ENCODE measurements around the gene CARMIL3. TPM values are rescaled to one million over a fixed set of nuclear protein-coding genes. Genes with fewer than 3 reads are reported as not detected.

CARMIL3 gene
- total RNA-seq, 2 donors from 2014 or later = 0.31 TPM; not detected in 1

GRCh38 chr14:24071144-24071697 lies 19.4 kb downstream of the CARMIL3 start, which contains the start of gene CPNE6:
Gene CPNE6 (plus strand): TSS chr14:24071562. CDS start chr14:24072937, 1,375 bp downstream.
- no peak for DNase-seq
- ATAC-seq = no peak
- Mint-ChIP-seq H3K27ac (no peak within 1 kb of the TSS), H3K36me3 (ENCODE audit: low read depth) (peaks cover 3% of the 10 kb centered on the region), H3K4me1 (peaks cover 2% of the 10 kb centered on the region), H3K27me3 (peaks cover 30% of the 10 kb centered on the region), H3K4me3 (no peak within 1 kb of the TSS)
- no peaks in the 10 kb centered on the region for H3K9me3 ChIP-seq (ENCODE audit: control insufficient read depth, low read length, poor library complexity, severe bottlenecking)

DNA sequence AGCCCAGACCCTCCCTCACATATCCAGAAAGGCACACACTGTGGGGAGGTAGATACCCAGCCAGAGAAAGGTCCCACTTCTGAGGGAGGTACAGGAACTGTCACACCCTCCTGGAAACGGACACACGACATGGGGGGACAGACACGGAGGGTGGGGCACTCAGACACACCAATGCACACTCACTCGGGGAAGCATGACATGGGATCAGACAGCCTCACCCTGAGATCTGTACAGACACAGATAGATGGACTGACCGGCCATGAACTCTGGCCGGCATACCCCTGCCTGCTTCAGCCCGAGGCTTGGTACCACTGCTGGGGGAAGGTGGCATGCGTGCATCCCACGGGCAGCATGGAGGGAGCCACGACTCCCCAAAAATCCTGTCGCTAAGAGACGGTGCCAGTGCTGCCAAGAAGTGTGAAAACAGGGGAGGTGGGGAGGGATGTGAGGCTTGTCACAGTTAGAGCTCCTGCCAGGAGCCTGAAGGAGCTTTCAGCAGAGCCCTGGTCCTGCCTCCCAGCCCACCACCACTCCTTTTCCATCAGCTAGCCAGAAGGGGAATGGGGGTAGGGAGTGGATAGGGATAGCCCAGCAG lies 20.1 kb downstream of the CARMIL3 start:
- no peaks in the 10 kb centered on the region for H3K9me3 ChIP-seq (ENCODE audit: control insufficient read depth, low read length, poor library complexity, severe bottlenecking)
- H3K27me3 Mint-ChIP-seq = peaks cover 30% of the 10 kb centered on the region
- H3K4me1 Mint-ChIP-seq = peaks cover 2% of the 10 kb centered on the region
- no peak for ATAC-seq
- no peak overlapping the region for H3K4me3 Mint-ChIP-seq
- H3K27ac Mint-ChIP-seq = no peak overlapping the region
- peaks cover 3% of the 10 kb centered on the region for H3K36me3 Mint-ChIP-seq (ENCODE audit: low read depth)
- no peak for DNase-seq

DNA sequence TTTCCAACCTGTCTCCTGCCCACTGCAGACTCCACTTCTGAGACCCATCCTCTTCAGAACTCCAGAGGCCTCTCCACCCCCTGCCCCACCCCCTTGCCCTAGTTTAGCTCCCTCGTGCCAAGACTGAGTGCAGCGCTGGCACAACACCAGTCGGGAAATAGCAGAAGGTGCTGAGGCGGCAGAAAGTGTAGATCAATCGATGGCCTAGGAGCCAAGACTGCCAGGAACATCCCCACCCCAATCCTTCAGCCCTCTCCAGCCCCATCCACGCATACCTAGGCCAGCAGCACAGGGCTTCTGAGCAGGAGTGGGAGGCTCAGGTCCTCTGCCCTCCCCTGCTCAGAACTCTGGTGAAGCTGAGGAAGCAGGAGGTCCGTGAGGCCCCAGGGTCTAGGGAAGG lies 20.6 kb downstream of the CARMIL3 start:
- H3K4me3 Mint-ChIP-seq = no peak overlapping the region
- peaks cover 28% of the 10 kb centered on the region for H3K27me3 Mint-ChIP-seq
- DNase-seq (no peak), ATAC-seq (no peak)
- H3K9me3 ChIP-seq (ENCODE audit: control insufficient read depth, low read length, poor library complexity, severe bottlenecking) = no peaks in the 10 kb centered on the region
- peaks cover 2% of the 10 kb centered on the region for H3K4me1 Mint-ChIP-seq
- no peak overlapping the region for H3K27ac Mint-ChIP-seq
- H3K36me3 Mint-ChIP-seq (ENCODE audit: low read depth) = peaks cover 3% of the 10 kb centered on the region

DNA sequence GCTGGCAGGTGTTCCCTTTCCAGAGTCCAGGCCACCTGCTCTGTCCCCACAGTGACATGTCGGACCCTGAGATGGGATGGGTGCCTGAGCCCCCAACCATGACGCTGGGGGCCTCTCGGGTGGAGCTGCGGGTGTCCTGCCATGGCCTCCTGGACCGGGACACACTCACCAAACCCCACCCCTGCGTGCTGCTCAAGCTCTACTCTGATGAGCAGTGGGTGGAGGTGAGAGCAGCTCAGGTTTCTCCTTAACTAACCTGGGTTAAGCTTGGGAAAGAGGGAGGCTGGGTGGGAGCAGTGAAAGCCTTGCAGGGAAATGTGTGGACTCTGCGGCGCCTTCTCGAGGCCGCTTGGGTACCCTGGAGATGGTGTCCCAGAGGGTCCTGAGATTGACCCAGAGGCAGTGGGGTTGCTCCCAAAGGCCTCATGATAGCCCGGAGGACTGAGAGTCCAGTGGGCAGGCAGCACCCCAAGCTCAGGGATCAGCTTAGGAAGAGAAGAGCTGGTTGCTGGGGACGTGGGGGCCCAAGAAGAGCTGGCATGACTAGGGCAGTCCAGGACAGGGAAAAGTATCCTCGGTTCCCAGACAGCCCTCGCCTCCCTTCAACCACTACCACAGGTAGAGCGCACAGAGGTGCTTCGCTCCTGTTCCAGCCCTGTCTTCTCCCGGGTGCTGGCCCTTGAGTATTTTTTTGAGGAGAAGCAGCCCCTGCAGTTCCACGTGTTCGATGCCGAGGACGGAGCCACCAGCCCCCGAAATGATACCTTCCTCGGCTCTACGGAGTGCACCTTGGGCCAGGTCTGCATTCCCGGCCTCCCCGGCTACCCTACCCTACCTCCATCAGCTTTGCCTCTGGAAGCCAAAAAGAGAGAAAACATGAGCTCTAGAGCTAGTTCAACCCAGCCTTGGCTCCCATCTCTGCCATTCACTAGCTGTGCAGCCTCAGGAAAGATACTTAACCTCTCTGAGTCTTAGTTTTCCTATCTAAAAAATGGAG lies 21.4 kb downstream of the CARMIL3 start:
- H3K9me3 ChIP-seq (ENCODE audit: control insufficient read depth, low read length, poor library complexity, severe bottlenecking) = no peaks in the 10 kb centered on the region
- H3K27ac Mint-ChIP-seq = no peak overlapping the region
- peaks cover 2% of the 10 kb centered on the region for H3K4me1 Mint-ChIP-seq
- ATAC-seq (no peak), DNase-seq (no peak)
- peaks cover 3% of the 10 kb centered on the region for H3K36me3 Mint-ChIP-seq (ENCODE audit: low read depth)
- no peak overlapping the region for H3K4me3 Mint-ChIP-seq
- peaks cover 22% of the 10 kb centered on the region for H3K27me3 Mint-ChIP-seq

GRCh38 chr14:24074625-24075484 lies 23.0 kb downstream of the CARMIL3 start:
- DNase-seq (no peak), ATAC-seq (no peak)
- peaks cover 6% of the 10 kb centered on the region for H3K4me1 Mint-ChIP-seq
- no peak overlapping the region for H3K27ac Mint-ChIP-seq
- H3K9me3 ChIP-seq (ENCODE audit: control insufficient read depth, low read length, poor library complexity, severe bottlenecking) = no peaks in the 10 kb centered on the region
- H3K27me3 Mint-ChIP-seq = peaks cover 14% of the 10 kb centered on the region
- no peak overlapping the region for H3K4me3 Mint-ChIP-seq
- no peaks in the 10 kb centered on the region for H3K36me3 Mint-ChIP-seq (ENCODE audit: low read depth)

GRCh38 chr14:24075485-24076301 lies 23.9 kb downstream of the CARMIL3 start:
- ATAC-seq (no peak), DNase-seq (no peak)
- H3K27me3 Mint-ChIP-seq = peaks cover 5% of the 10 kb centered on the region
- H3K4me1 Mint-ChIP-seq = peaks cover 12% of the 10 kb centered on the region
- no peak overlapping the region for H3K27ac Mint-ChIP-seq
- H3K4me3 Mint-ChIP-seq = no peak overlapping the region
- H3K9me3 ChIP-seq (ENCODE audit: control insufficient read depth, low read length, poor library complexity, severe bottlenecking) = no peaks in the 10 kb centered on the region
- no peaks in the 10 kb centered on the region for H3K36me3 Mint-ChIP-seq (ENCODE audit: low read depth)

DNA sequence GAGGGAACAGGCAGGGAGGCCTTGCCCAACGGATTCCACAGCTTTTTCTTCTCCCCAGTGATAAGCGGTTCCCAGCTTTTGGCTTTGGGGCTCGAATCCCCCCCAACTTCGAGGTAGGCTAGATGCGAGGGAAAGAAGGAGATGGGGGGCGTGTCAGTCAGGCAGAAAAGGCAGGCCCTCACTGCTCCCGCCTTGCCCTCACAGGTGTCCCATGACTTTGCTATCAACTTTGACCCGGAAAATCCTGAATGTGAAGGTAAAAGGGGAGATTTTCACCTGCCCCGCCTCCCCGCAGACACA lies 24.4 kb downstream of the CARMIL3 start:
- no peaks in the 10 kb centered on the region for H3K36me3 Mint-ChIP-seq (ENCODE audit: low read depth)
- H3K4me1 Mint-ChIP-seq = peaks cover 13% of the 10 kb centered on the region
- ATAC-seq (no peak), DNase-seq (no peak)
- H3K4me3 Mint-ChIP-seq = no peak overlapping the region
- no peak overlapping the region for H3K27ac Mint-ChIP-seq
- H3K27me3 Mint-ChIP-seq = no peaks in the 10 kb centered on the region
- no peaks in the 10 kb centered on the region for H3K9me3 ChIP-seq (ENCODE audit: control insufficient read depth, low read length, poor library complexity, severe bottlenecking)

GRCh38 chr14:24077086-24077485 lies 25.3 kb downstream of the CARMIL3 start:
- no peak for DNase-seq
- H3K27ac Mint-ChIP-seq = no peak overlapping the region

DNA sequence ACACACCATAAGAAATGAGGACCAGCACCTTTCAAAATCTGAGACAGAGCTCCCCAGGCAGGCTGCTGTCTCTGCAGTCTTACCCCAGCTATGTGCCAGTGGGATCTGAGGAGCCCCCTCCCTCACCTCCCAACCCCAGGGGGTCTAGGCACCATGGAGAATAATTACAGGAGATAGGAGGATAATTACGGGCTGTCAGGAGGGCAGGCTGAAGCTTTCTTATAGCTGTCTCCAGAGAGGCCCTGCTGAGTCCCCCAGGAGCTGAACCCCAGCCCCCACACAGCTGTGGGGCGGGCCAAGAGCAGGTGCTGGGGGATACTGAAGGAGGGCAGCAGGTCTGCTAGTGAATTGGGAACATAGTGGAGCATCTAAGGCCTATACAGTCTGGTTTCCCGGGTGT lies 26.3 kb downstream of the CARMIL3 start:
- Mint-ChIP-seq H3K4me1 (peaks cover 19% of the 10 kb centered on the region), H3K27ac (no peak overlapping the region), H3K36me3 (ENCODE audit: low read depth) (no peaks in the 10 kb centered on the region), H3K27me3 (no peaks in the 10 kb centered on the region), H3K4me3 (no peak overlapping the region)
- DNase-seq (no peak), ATAC-seq (no peak)
- no peaks in the 10 kb centered on the region for H3K9me3 ChIP-seq (ENCODE audit: control insufficient read depth, low read length, poor library complexity, severe bottlenecking)

More at GRCh38 chr14:24077086-24077485, 25.3 kb downstream of the CARMIL3 start:
- no peak for ATAC-seq
- H3K4me3 Mint-ChIP-seq = no peak overlapping the region
- H3K36me3 Mint-ChIP-seq (ENCODE audit: low read depth) = no peaks in the 10 kb centered on the region
- H3K27me3 Mint-ChIP-seq = no peaks in the 10 kb centered on the region
- no peaks in the 10 kb centered on the region for H3K9me3 ChIP-seq (ENCODE audit: control insufficient read depth, low read length, poor library complexity, severe bottlenecking)
- H3K4me1 Mint-ChIP-seq = peaks cover 17% of the 10 kb centered on the region

- Mint-ChIP-seq H3K4me1 (peaks cover 22% of the 10 kb centered on the region), H3K27ac (peak overlapping the region; percentile 81), H3K27me3 (no peaks in the 10 kb centered on the region), H3K36me3 (ENCODE audit: low read depth) (no peaks in the 10 kb centered on the region), H3K4me3 (peak overlapping the region; percentile 91)
- H3K9me3 ChIP-seq (ENCODE audit: control insufficient read depth, low read length, poor library complexity, severe bottlenecking) = no peaks in the 10 kb centered on the region
- DNase-seq (no peak), ATAC-seq (no peak)
These were observed 27.8 kb downstream of the CARMIL3 start for GRCh38 chr14:24079491-24080141.

DNA sequence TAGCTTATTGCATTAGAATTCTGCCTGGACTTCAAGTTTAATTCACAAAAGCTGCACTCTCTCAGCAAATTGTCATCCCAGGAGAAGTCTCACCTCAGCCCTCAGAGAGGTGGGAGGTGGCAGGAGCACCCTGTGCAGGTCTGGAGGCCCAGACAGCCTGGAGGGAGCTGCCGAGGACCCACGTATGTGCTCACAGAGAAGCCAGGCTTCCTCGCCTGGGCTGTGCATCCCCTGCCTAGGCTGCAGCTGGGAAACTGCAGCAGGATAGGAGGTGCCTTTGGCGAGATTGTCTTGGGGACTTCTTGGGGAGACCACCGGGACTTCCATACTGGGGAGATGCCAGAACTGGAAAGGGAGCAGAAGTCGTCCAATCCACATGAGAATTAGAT lies 28.3 kb downstream of the CARMIL3 start:
- no peaks in the 10 kb centered on the region for H3K9me3 ChIP-seq (ENCODE audit: control insufficient read depth, low read length, poor library complexity, severe bottlenecking)
- ATAC-seq = no peak
- H3K36me3 Mint-ChIP-seq (ENCODE audit: low read depth) = no peaks in the 10 kb centered on the region
- H3K4me1 Mint-ChIP-seq = peaks cover 22% of the 10 kb centered on the region
- H3K27me3 Mint-ChIP-seq = no peaks in the 10 kb centered on the region
- H3K27ac Mint-ChIP-seq = no peak overlapping the region
- DNase-seq = no peak
- peak overlapping the region; percentile 91 for H3K4me3 Mint-ChIP-seq
